MM.1S (cell line): ENCODE results near the gene CEP128.

Source experiments
- EZH2 ChIP-seq: fragments of 300-600 bp; sonication (generic); optimal IDR thresholded peaks from 2 replicates; pipeline ENCODE3; 2017; ENCODE audit warnings: low read depth, mild to moderate bottlenecking, antibody characterized with exemption, low read length, mixed read lengths
- TF ChIP-seq, protein P1 (sequence below): fragments of 300-600 bp; sonication (generic); IDR thresholded peaks from 2 replicates; pipeline ENCODE4 v1.5.1; 2016; ENCODE audit warnings: antibody characterized with exemption, low read length, mixed read lengths

DNA sequence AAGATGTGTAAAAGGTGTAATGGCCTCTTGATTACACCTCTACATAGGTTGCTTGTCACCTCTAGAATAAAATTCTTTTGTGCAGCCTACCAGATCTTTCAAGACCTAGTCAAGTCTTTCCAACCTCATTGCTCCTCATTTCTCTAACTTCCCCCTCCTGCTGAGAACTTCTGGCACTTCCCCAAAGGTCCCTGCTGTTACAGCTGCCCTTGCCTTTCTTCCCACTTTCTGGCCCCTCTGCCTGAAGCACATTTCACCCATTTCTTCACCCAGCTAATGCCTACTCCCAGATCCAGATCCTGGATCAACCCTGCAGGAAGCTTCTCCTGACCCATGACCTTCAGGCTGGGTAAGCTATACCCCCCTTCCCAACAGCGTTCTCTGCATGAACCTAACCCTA, 15.4 kb upstream of the CEP128 start:
- TF ChIP-seq, protein P1, sequence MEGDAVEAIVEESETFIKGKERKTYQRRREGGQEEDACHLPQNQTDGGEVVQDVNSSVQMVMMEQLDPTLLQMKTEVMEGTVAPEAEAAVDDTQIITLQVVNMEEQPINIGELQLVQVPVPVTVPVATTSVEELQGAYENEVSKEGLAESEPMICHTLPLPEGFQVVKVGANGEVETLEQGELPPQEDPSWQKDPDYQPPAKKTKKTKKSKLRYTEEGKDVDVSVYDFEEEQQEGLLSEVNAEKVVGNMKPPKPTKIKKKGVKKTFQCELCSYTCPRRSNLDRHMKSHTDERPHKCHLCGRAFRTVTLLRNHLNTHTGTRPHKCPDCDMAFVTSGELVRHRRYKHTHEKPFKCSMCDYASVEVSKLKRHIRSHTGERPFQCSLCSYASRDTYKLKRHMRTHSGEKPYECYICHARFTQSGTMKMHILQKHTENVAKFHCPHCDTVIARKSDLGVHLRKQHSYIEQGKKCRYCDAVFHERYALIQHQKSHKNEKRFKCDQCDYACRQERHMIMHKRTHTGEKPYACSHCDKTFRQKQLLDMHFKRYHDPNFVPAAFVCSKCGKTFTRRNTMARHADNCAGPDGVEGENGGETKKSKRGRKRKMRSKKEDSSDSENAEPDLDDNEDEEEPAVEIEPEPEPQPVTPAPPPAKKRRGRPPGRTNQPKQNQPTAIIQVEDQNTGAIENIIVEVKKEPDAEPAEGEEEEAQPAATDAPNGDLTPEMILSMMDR = no peak
- no peak for TF ChIP-seq EZH2
